Endothelial cell of umbilical vein (primary cell): ENCODE data around the gene CP. TPM values are rescaled to one million over a fixed set of nuclear protein-coding genes. Genes with fewer than 3 reads are reported as not detected.

Experiments used
- BruUV-seq: library from RNA; stranded (reverse); fragments of 400-500 nt; replicated peaks from 2 replicates; lab custom pipeline; 2021; lab: Mats Ljungman, UMichigan
- CTCF ChIA-PET: fragments of 300-600, 350-600 bp; sonication (Branson Sonifier 250); formaldehyde crosslinking; loops from one replicate; lab custom pipeline; 2021; ENCODE audit warnings: antibody characterized with exemption, inconsistent platforms; lab: Charles Lee
- POLR2A ChIA-PET: fragments of 300-600, 350-600 bp; sonication (Branson Sonifier 250); formaldehyde crosslinking; loops from one replicate; lab custom pipeline; 2021; ENCODE audit warnings: antibody characterized with exemption, inconsistent platforms; lab: Charles Lee
- DNase-seq: peaks from one replicate; pipeline ENCODE4 v3.0.0-alpha.2; 2011; ENCODE audit warnings: low read depth, low spot score
- FAIRE-seq: peaks from 2 replicates; lab custom pipeline; 2011; peaks lifted over from hg19 to GRCh38; lab: Jason Lieb, UNC
- H2AFZ ChIP-seq: 2 replicates; pipeline ENCODE4 v1.6.0; 2012; ENCODE audit warnings: low read depth, low read length, control low read depth, inconsistent platforms
- H3K27ac ChIP-seq: 2 replicates; pipeline ENCODE4 v1.5.1; 2011; ENCODE audit warnings: low read depth, mild to moderate bottlenecking, control low read depth, low read length, moderate library complexity; ENCODE audit not compliant: insufficient read depth
- H3K27me3 ChIP-seq, 2 experiments: 2 replicates each; pipeline versions ENCODE4 v1.6.0 to v1.6.1; 2011; ENCODE audit warnings: low read length in 2 of 2, mixed read lengths in 1 of 2; ENCODE audit not compliant: control insufficient read depth in 2 of 2, insufficient read depth in 2 of 2
- H3K36me3 ChIP-seq, 2 experiments: 2 replicates in 1 of 2; 3 replicates in 1 of 2; pipeline ENCODE4 v1.5.1; 2011; ENCODE audit warnings: low read length in 2 of 2, mild to moderate bottlenecking in 1 of 2, moderate library complexity in 1 of 2; ENCODE audit not compliant: control insufficient read depth in 2 of 2, insufficient read depth in 2 of 2; ENCODE audit errors: extremely low read depth in 1 of 2
- H3K4me1 ChIP-seq: 3 replicates; pipeline ENCODE4 v1.5.1; 2011; ENCODE audit warnings: mild to moderate bottlenecking, low read length; ENCODE audit not compliant: control insufficient read depth, insufficient read depth; ENCODE audit errors: extremely low read depth
- H3K4me2 ChIP-seq: 2 replicates; pipeline ENCODE4 v1.6.1; 2011; ENCODE audit warnings: low read length, control low read depth, mixed read lengths; ENCODE audit not compliant: insufficient read depth
- H3K4me3 ChIP-seq, 3 experiments: fragments of 200-600 bp in 1 of 3; sonication (generic), shearing (Covaris generic) in 1 of 3; replicated peaks in 1 of 3; 2 replicates each; pipeline ENCODE4 v1.5.1; 2011 to 2016; ENCODE audit warnings: control low read depth in 3 of 3, low read length in 3 of 3, mild to moderate bottlenecking in 2 of 3, inconsistent platforms in 1 of 3, low read depth in 1 of 3, moderate library complexity in 1 of 3; ENCODE audit not compliant: insufficient read depth in 1 of 3
- H3K79me2 ChIP-seq: 2 replicates; pipeline ENCODE4 v1.6.0; 2012; ENCODE audit warnings: low read length, inconsistent platforms; ENCODE audit not compliant: control insufficient read depth, insufficient read depth
- H3K9ac ChIP-seq: replicated peaks from 2 replicates; pipeline ENCODE3; 2011; ENCODE audit warnings: low read length, control low read depth; ENCODE audit not compliant: insufficient read depth; ENCODE audit errors: extremely low read depth
- H3K9me1 ChIP-seq: replicated peaks from 3 replicates; pipeline ENCODE4 v1.6.0; 2011; ENCODE audit warnings: mild to moderate bottlenecking, low read length; ENCODE audit not compliant: control insufficient read depth, insufficient read depth; ENCODE audit errors: extremely low read depth
- H3K9me3 ChIP-seq: replicated peaks from 2 replicates; pipeline ENCODE4 v1.5.1; 2012; ENCODE audit warnings: low read length, inconsistent platforms; ENCODE audit not compliant: control insufficient read depth, insufficient read depth
- H4K20me1 ChIP-seq: replicated peaks from 2 replicates; pipeline ENCODE3; 2011; ENCODE audit warnings: mild to moderate bottlenecking, low read length; ENCODE audit not compliant: control insufficient read depth, insufficient read depth; ENCODE audit errors: extremely low read depth
- CTCF ChIP-seq, 2 donors: IDR thresholded peaks; 1 replicate in 1 of 2; 2 replicates in 1 of 2; pipeline ENCODE4 v1.5.1; 2011; ENCODE audit warnings: low read length in 2 of 2, mild to moderate bottlenecking in 2 of 2, moderate library complexity in 2 of 2, control low read depth in 1 of 2, inconsistent platforms in 1 of 2, low read depth in 1 of 2; ENCODE audit not compliant: insufficient read depth in 1 of 2; ENCODE audit errors: extremely low read depth in 1 of 2
- GATA2 ChIP-seq: IDR thresholded peaks from 2 replicates; pipeline ENCODE4 v1.7.0; 2011; ENCODE audit warnings: low read depth, mild to moderate bottlenecking, moderate library complexity, mixed read lengths, low read length; ENCODE audit not compliant: insufficient read length, insufficient read depth
- JUN ChIP-seq: IDR thresholded peaks from 2 replicates; pipeline ENCODE4 v1.6.1; 2011; ENCODE audit warnings: borderline replicate concordance, low read depth; ENCODE audit not compliant: insufficient read length, insufficient read depth
- POLR2A ChIP-seq: IDR thresholded peaks from 2 replicates; pipeline ENCODE4 v1.6.1; 2012; ENCODE audit warnings: low read depth, mild to moderate bottlenecking, control low read depth, low read length
- POLR2AphosphoS5 ChIP-seq: IDR thresholded peaks from 2 replicates; pipeline ENCODE4 v1.6.1; 2012; ENCODE audit warnings: low read depth, mild to moderate bottlenecking, control low read depth, low read length, moderate library complexity; ENCODE audit not compliant: insufficient read depth
- dilution Hi-C: fragments of 300-500 bp; cut with MboI; formaldehyde crosslinking; loops from one replicate; pipeline ENCODE4 v1.15.0; 2019; ENCODE audit warnings: low sequenced_read_pairs; ENCODE audit not compliant: extremely low pct_ligation_motif_present
- intact Hi-C: fragments of 100-400 bp; cut with micrococcal nuclease; formaldehyde crosslinking; loops from one replicate; pipeline ENCODE4 v1.10.0; 2022
- polyA plus RNA-seq, 4 experiments: library from polyadenylated mRNA; depleted of rRNA in 3 of 4; stranded (reverse) in 3 of 4; unstranded in 1 of 4; fragments of >200 nt; gene quantifications; 2 replicates each; pipeline versions ENCODE4 v1.2.1 to v1.2.3, GENCODE V29; 2011 to 2012; ENCODE audit warnings: missing spikeins in 1 of 4
- total RNA-seq: library from RNA; stranded (reverse); gene quantifications from 2 replicates; pipeline ENCODE4 v1.2.3, GENCODE V29; 2021
- TF ChIP-seq, protein P1 (sequence below): IDR thresholded peaks from 2 replicates; pipeline ENCODE4 v1.6.1; 2011; ENCODE audit not compliant: insufficient read depth, insufficient read length

The CP gene
- total and polyA plus RNA-seq, 2 donors (not counting 3 experiments of a cell fraction or from before 2014, with no cell fraction given): not detected

DNA sequence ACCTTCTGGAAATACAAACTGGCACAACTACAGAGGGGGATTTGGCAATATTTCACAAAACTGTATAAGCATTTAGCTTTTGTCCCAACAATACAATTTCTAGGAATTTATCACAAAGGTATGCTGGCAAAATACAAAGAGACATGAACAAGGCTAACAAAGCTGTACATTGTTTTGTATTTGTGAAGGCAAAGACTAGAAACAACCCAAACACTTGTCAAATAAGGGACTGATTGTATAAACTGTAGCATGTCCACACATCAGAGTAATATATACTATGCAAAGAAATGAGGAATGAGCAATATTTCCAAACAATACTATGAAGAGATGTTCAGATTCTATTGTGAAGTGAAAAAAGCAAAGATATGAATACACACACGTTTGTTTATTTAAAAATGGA, 26.4 kb downstream of the CP start:
- Histone ChIP-seq H3K9ac (no peak overlapping the region), H3K4me1 (peaks cover 8% of the 10 kb centered on the region), H3K4me2 (no peak overlapping the region), H3K4me3 (no peak overlapping the region), H3K27ac (no peak overlapping the region), H3K9me3 (no peaks in the 10 kb centered on the region), H2AFZ (no peak overlapping the region), H3K36me3 (no peaks in the 10 kb centered on the region), H3K27me3 (peaks cover 0 to 2% of the 10 kb centered on the region in 2 experiments), H3K79me2 (no peaks in the 10 kb centered on the region), H3K9me1 (no peaks in the 10 kb centered on the region), H4K20me1 (no peaks in the 10 kb centered on the region)
- DNase-seq: no peak
- no TSS peak for BruUV-seq
- intact Hi-C loops (no loop called here), dilution Hi-C loops (no loop called here)
- no peak for FAIRE-seq
- TF ChIP-seq POLR2AphosphoS5: no peak
- TF ChIP-seq CTCF (IDR thresholded peaks at IDR 0.05; ENCODE audit: extremely low read depth in 1 of 2, insufficient read depth in 1 of 2, low read depth in 1 of 2, low read length in 2 of 2): no peak
- no peak for TF ChIP-seq POLR2A
- CTCF ChIA-PET: interaction anchor here (0.9 kb wide), 1 partner anchor 11 kb away, joined by 3 read pairs; no protein-coding TSS in a partner anchor
- POLR2A ChIA-PET: no interaction called here

DNA sequence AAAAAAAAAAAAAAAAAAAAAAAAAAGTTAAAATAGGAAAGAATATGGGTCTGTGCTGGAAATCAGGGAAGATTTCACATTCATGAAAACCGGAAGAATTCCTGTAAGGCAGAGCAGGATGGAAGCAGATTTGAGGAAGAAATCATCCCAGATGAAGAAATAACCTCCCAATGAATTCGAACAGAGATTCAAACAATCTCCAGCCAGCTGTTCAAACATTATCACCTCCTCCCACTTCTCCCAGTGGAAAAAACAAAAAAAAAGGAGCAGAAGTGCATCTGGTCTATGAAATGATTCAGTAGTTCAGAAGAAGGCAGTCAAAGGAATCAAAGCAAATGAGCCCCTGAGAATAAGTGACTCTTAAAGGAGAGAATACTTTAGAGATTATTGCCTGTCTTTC, 33.1 kb downstream of the CP start:
- CTCF ChIA-PET: interaction anchor here (0.7 kb wide), 1 partner anchor 9 kb away, joined by 3 read pairs; no protein-coding TSS in a partner anchor
- Histone ChIP-seq H3K36me3 (no peaks in the 10 kb centered on the region), H3K4me1 (no peaks in the 10 kb centered on the region), H3K4me3 (no peak overlapping the region), H3K9me3 (no peaks in the 10 kb centered on the region), H3K79me2 (no peaks in the 10 kb centered on the region), H4K20me1 (no peaks in the 10 kb centered on the region), H3K27ac (no peak overlapping the region), H3K9ac (no peak overlapping the region), H3K4me2 (no peak overlapping the region), H2AFZ (no peak overlapping the region), H3K27me3 (no peaks in the 10 kb centered on the region), H3K9me1 (no peaks in the 10 kb centered on the region)
- FAIRE-seq (no peak), DNase-seq (no peak)
- dilution Hi-C loops: no loop called here
- intact Hi-C loops: no loop called here
- TF ChIP-seq JUN: no peak
- TF ChIP-seq POLR2A: no peak
- no peak for TF ChIP-seq POLR2AphosphoS5
- TF ChIP-seq, protein P1, sequence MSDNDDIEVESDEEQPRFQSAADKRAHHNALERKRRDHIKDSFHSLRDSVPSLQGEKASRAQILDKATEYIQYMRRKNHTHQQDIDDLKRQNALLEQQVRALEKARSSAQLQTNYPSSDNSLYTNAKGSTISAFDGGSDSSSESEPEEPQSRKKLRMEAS: no peak
- no peak for TF ChIP-seq GATA2
- no peak for TF ChIP-seq CTCF (IDR thresholded peaks at IDR 0.05; ENCODE audit: extremely low read depth in 1 of 2, insufficient read depth in 1 of 2, low read depth in 1 of 2, low read length in 2 of 2)
- BruUV-seq: no TSS peak
- POLR2A ChIA-PET: interaction anchor here (0.7 kb wide), 1 partner anchor 12 kb away, joined by 5 read pairs; no protein-coding TSS in a partner anchor
